B cell (primary cell): ENCODE results near the gene JPH3. TPM values are rescaled to one million over a fixed set of nuclear protein-coding genes. Genes with fewer than 3 reads are reported as not detected.

Experiments
- ATAC-seq: fragments of 200-7000 bp; cut with Tn5 transposase; one replicate; pipeline ENCODE4 v1.10.0; 2021; ENCODE audit warnings: low read depth, mild to moderate bottlenecking, moderate number of reproducible peaks, moderate library complexity
- CTCF ChIA-PET: fragments of 350-600 bp; sonication (Branson Sonifier 250); formaldehyde crosslinking; loops from one replicate; lab custom pipeline; 2021; ENCODE audit warnings: antibody characterized with exemption, inconsistent platforms; lab: Charles Lee
- POLR2A ChIA-PET: fragments of 350-600 bp; sonication (Branson Sonifier 250); formaldehyde crosslinking; loops from one replicate; lab custom pipeline; 2021; ENCODE audit warnings: antibody characterized with exemption; lab: Charles Lee
- DNase-seq: peaks from one replicate; pipeline ENCODE4 v3.0.0; 2013
- H2AFZ ChIP-seq: 2 replicates; pipeline ENCODE4 v1.6.1; 2012; ENCODE audit warnings: mild to moderate bottlenecking, low read depth, low read length; ENCODE audit not compliant: insufficient read depth, poor library complexity, severe bottlenecking
- H3K27ac ChIP-seq, 2 donors: 1 replicate in 1 of 2; 2 replicates in 1 of 2; pipeline ENCODE4 v1.5.1; 2012 to 2013; ENCODE audit warnings: low read length in 2 of 2, mild to moderate bottlenecking in 2 of 2, moderate library complexity in 1 of 2
- H3K27me3 ChIP-seq, 4 experiments: fragments of 200-600 bp in 1 of 4; sonication (generic) in 1 of 4; replicated peaks in 1 of 4; 1 replicate in 2 of 4; 2 replicates in 2 of 4; pipeline versions ENCODE4 v1.6.1 to v1.7.0; 2013 to 2016; ENCODE audit warnings: low read length in 3 of 4, mild to moderate bottlenecking in 2 of 4, mixed read lengths in 1 of 4, moderate library complexity in 1 of 4; ENCODE audit not compliant: insufficient read depth in 4 of 4, control insufficient read depth in 3 of 4; ENCODE audit errors: control extremely low read depth in 1 of 4
- H3K36me3 ChIP-seq, 2 experiments: replicated peaks in 1 of 2; 1 replicate in 1 of 2; 2 replicates in 1 of 2; pipeline versions ENCODE4 v1.6.1 to v1.7.1; 2013; ENCODE audit warnings: low read length in 1 of 2; ENCODE audit not compliant: insufficient read depth in 2 of 2, control insufficient read depth in 1 of 2; ENCODE audit errors: control extremely low read depth in 1 of 2, extremely low read depth in 1 of 2
- H3K4me1 ChIP-seq, 2 donors: fragments of 200-600 bp in 1 of 2; sonication (generic) in 1 of 2; 1 replicate in 1 of 2; 2 replicates in 1 of 2; pipeline versions ENCODE4 v1.5.1 to v1.6.1; 2013 to 2017; ENCODE audit warnings: low read length in 2 of 2; ENCODE audit not compliant: control insufficient read depth in 2 of 2, insufficient read depth in 2 of 2
- H3K4me2 ChIP-seq: replicated peaks from 2 replicates; pipeline ENCODE3; 2012; ENCODE audit warnings: mild to moderate bottlenecking, low read depth, low read length; ENCODE audit not compliant: poor library complexity, severe bottlenecking
- H3K4me3 ChIP-seq, 5 experiments: fragments of 200-600 bp in 1 of 5; sonication (generic) in 1 of 5; 1 replicate in 3 of 5; 2 replicates in 2 of 5; pipeline versions ENCODE4 v1.5.1 to v1.7.0; 2011 to 2016; ENCODE audit warnings: low read length in 4 of 5, mild to moderate bottlenecking in 4 of 5, low read depth in 2 of 5, control low read depth in 1 of 5, moderate library complexity in 1 of 5; ENCODE audit not compliant: insufficient read depth in 1 of 5; ENCODE audit errors: control extremely low read depth in 1 of 5, extremely low read depth in 1 of 5
- H3K79me2 ChIP-seq: fragments of 200-600 bp; sonication (generic); one replicate; pipeline ENCODE4 v1.6.0; 2016; ENCODE audit warnings: low read length; ENCODE audit not compliant: control insufficient read depth, insufficient read depth
- H3K9ac ChIP-seq: fragments of 200-600 bp; sonication (generic); 2 replicates; pipeline ENCODE4 v1.6.1; 2017; ENCODE audit warnings: mild to moderate bottlenecking, low read length, moderate library complexity
- H3K9me3 ChIP-seq, 3 donors: one replicate each; pipeline versions ENCODE4 v1.6.1 to v1.7.1; 2013; ENCODE audit warnings: low read length in 2 of 3; ENCODE audit not compliant: control insufficient read depth in 2 of 3, insufficient read depth in 1 of 3; ENCODE audit errors: control extremely low read depth in 1 of 3
- H4K20me1 ChIP-seq: 2 replicates; pipeline ENCODE4 v1.6.0; 2012; ENCODE audit warnings: mild to moderate bottlenecking, low read length; ENCODE audit not compliant: insufficient read depth, control insufficient read depth, poor library complexity, severe bottlenecking
- H3K27ac Mint-ChIP-seq: one replicate; pipeline ENCODE4 v1.8.0; 2021; ENCODE audit warnings: mixed read lengths
- H3K27me3 Mint-ChIP-seq: one replicate; pipeline ENCODE4 v1.8.0; 2021; ENCODE audit warnings: mixed read lengths
- H3K4me1 Mint-ChIP-seq: one replicate; pipeline ENCODE4 v1.8.0; 2021; ENCODE audit warnings: mixed read lengths
- H3K4me3 Mint-ChIP-seq: one replicate; pipeline ENCODE4 v1.8.0; 2021; ENCODE audit warnings: mixed read lengths
- H3K9me3 Mint-ChIP-seq: one replicate; pipeline ENCODE4 v1.8.0; 2022; ENCODE audit warnings: mixed read lengths; ENCODE audit not compliant: insufficient read depth
- EZH2 ChIP-seq: IDR thresholded peaks from 2 replicates; pipeline ENCODE4 v1.6.1; 2012; ENCODE audit warnings: borderline replicate concordance, low read depth, mild to moderate bottlenecking, moderate library complexity, low read length; ENCODE audit not compliant: insufficient read depth, poor library complexity, severe bottlenecking
- WGBS: methylation state at CpG from one replicate; pipeline ENCODE4 v1.1.5; 2013; ENCODE audit warnings: missing lambda C conversion rate; ENCODE audit not compliant: insufficient coverage; 5-methylcytosine and 5-hydroxymethylcytosine counted together
- intact Hi-C: fragments of 100-400 bp; cut with micrococcal nuclease; formaldehyde crosslinking; loops from one replicate; pipeline ENCODE4 v1.10.0; 2022
- polyA plus RNA-seq: library from polyadenylated mRNA; depleted of rRNA; stranded (reverse); fragments of >200 nt; gene quantifications from 2 replicates; pipeline ENCODE4 v1.2.3, GENCODE V29; 2012
- total RNA-seq, 2 donors: library from RNA; stranded (reverse); fragments of 120-200 nt in 1 of 2; gene quantifications; 1 replicate in 1 of 2; 2 replicates in 1 of 2; pipeline versions ENCODE4 v1.2.3 to v1.2.4, GENCODE V29; 2013 to 2022
- TF ChIP-seq, protein P1 (sequence below): fragments of 200-600 bp; IDR thresholded peaks from one replicate; pipeline ENCODE4 v1.8.0; 2022; ENCODE audit warnings: antibody characterized with exemption, mild to moderate bottlenecking

Gene JPH3
- total and polyA plus RNA-seq, 2 donors (not counting 1 experiment from before 2014, with no cell fraction given) = not detected

DNA sequence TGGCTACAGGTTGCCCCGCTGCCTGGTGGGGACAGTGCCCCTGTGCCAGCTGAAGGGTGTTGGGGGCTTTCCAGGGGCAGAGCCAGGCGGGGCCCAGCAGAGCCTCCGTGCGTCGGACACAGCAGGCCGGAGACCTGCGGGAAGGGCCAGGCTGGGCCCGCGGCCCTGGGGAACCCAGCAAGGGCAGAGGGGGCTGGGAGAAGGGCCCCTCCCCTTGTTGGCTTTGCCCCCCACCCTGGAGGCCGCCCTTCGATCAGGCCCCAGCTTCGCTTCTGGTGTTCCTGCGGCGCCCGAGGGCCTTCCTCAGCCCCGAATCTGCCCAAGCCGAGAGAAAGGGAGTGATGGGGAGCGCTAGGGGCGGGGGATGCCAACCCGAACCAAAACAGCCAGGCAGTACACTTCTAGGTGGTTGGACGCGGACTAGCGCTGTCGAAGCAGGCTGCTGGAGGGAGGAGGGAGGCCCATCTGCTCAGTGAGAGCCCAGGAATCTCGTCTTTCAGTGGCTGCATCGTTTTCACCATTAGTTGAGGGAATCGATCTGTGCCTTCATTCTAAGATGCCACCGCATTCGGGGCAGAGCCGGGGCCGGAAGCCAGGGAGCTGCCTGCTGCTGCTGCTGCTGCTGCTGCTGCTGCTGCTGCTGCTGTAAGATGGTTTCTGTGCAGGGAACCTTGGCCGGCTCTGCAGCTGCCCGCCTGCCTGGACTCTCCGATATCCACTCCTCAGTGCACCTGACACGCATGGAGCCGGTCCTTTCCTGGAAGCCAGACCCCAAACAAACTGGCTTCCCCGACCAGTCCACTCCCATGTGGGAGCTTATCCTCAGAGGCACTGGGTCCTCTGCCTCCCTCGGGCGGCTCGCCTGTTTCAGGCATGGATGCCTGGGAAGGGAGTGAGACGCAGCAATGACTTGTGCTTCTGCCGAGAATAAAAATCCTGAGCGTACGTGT, 1.7 kb downstream of the JPH3 start:
- H3K27me3 Mint-ChIP-seq = peaks cover 64% of the 10 kb centered on the region
- ChIA-PET CTCF (interaction anchor here (0.6 kb wide), 1 partner anchor 150 kb away, joined by 3 read pairs; no protein-coding TSS in a partner anchor), POLR2A (no interaction called here)
- peak overlapping the region; percentile 45 for H3K4me3 Mint-ChIP-seq
- no peaks in the 10 kb centered on the region for H3K9me3 Mint-ChIP-seq
- Histone ChIP-seq H4K20me1 (no peaks in the 10 kb centered on the region), H3K27me3 (peaks cover 0 to 70% (median 25%) of the 10 kb centered on the region in 4 experiments), H3K4me1 (peaks cover 5 to 7% of the 10 kb centered on the region in 2 donors), H3K27ac (no peak overlapping the region), H2AFZ (no peak overlapping the region), H3K9ac (no peak overlapping the region), H3K79me2 (no peaks in the 10 kb centered on the region), H3K4me3 (no peak overlapping the region), H3K9me3 (peaks cover 0 to 9% (median 0%) of the 10 kb centered on the region in 3 donors), H3K36me3 (no peaks in the 10 kb centered on the region), H3K4me2 (no peak overlapping the region)
- H3K27ac Mint-ChIP-seq = no peak overlapping the region
- no peak for TF ChIP-seq EZH2
- TF ChIP-seq, protein P1, sequence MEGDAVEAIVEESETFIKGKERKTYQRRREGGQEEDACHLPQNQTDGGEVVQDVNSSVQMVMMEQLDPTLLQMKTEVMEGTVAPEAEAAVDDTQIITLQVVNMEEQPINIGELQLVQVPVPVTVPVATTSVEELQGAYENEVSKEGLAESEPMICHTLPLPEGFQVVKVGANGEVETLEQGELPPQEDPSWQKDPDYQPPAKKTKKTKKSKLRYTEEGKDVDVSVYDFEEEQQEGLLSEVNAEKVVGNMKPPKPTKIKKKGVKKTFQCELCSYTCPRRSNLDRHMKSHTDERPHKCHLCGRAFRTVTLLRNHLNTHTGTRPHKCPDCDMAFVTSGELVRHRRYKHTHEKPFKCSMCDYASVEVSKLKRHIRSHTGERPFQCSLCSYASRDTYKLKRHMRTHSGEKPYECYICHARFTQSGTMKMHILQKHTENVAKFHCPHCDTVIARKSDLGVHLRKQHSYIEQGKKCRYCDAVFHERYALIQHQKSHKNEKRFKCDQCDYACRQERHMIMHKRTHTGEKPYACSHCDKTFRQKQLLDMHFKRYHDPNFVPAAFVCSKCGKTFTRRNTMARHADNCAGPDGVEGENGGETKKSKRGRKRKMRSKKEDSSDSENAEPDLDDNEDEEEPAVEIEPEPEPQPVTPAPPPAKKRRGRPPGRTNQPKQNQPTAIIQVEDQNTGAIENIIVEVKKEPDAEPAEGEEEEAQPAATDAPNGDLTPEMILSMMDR = no peak
- DNase-seq = no peak
- 19% methylated on average over 42 of the region's 44 CpGs for WGBS
- peaks cover 10% of the 10 kb centered on the region for H3K4me1 Mint-ChIP-seq
- intact Hi-C loops = no loop called here
- no peak for ATAC-seq

DNA sequence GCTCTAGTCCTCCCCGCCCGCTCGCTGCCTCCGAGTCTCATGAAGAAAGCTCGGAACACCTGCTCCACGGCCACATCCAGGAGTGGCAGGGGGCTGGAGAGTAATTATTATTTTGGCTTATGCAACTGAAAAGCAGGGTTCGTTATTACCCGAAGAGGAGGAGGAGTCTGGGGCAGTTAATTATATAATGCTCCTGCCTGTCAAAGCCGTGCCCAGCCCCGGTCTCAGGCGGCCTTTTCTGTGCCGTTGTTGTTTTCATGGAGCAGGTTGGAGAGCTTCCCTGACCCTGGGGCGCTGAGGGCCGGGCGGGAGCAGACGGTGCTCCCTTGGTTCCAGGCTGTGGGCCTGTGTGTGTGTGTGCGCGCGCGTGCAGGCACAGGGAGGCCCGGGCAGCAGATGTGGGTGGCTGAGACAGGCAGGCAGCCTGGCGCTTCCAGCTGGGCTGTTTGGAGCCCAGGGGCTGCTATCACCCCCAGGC, 2.4 kb downstream of the JPH3 start:
- Mint-ChIP-seq H3K27me3 (peaks cover 58% of the 10 kb centered on the region), H3K27ac (no peak overlapping the region), H3K4me3 (no peak overlapping the region), H3K4me1 (peaks cover 10% of the 10 kb centered on the region), H3K9me3 (no peaks in the 10 kb centered on the region)
- H3K9me3 ChIP-seq = peaks cover 0 to 4% (median 0%) of the 10 kb centered on the region in 3 donors
- H3K27ac ChIP-seq = no peak overlapping the region
- H2AFZ ChIP-seq = no peak overlapping the region
- ATAC-seq (no peak), DNase-seq (no peak)
- POLR2A ChIA-PET = no interaction called here
- no peaks in the 10 kb centered on the region for H4K20me1 ChIP-seq
- CTCF ChIA-PET = no interaction called here
- TF ChIP-seq, protein P1 = no peak
- no peak for TF ChIP-seq EZH2
- WGBS = 84% methylated on average over 22 of the region's 22 CpGs
- H3K27me3 ChIP-seq = peaks cover 0 to 64% (median 23%) of the 10 kb centered on the region in 4 experiments
- H3K4me1 ChIP-seq = peaks cover 5 to 7% of the 10 kb centered on the region in 2 donors
- no peak overlapping the region for H3K9ac ChIP-seq
- H3K4me2 ChIP-seq = no peak overlapping the region
- no peak overlapping the region for H3K4me3 ChIP-seq
- no peaks in the 10 kb centered on the region for H3K79me2 ChIP-seq
- H3K36me3 ChIP-seq = no peaks in the 10 kb centered on the region
- intact Hi-C loops = no loop called here
